A549 (cell line): Measurements from ENCODE around the gene PKP1. TPM values are rescaled to one million over a fixed set of nuclear protein-coding genes. Genes with fewer than 3 reads are reported as not detected.

ENCODE experiments used
- ATAC-seq, 2 experiments: fragments of 200-7000 bp in 1 of 2; fragments of >200 bp in 1 of 2; cut with Nextera tagmentation in 1 of 2; cut with Tn5 transposase in 1 of 2; 3 replicates each; pipeline versions ENCODE4 v1.8.0 to v1.9.1; 2018 to 2020; ENCODE audit warnings: mild to moderate bottlenecking in 1 of 2, moderate library complexity in 1 of 2
- CTCF ChIA-PET: fragments of 300-600 bp; sonication (Branson Sonifier 250); formaldehyde crosslinking; extraction: SDS; loops from one replicate; lab custom pipeline; 2021; ENCODE audit warnings: antibody characterized with exemption, inconsistent platforms; lab: Yijun Ruan, JAX
- POLR2A ChIA-PET: fragments of 350-600 bp; formaldehyde crosslinking; extraction: SDS; loops from one replicate; lab custom pipeline; 2021; ENCODE audit warnings: antibody characterized with exemption, inconsistent platforms; lab: Yijun Ruan, JAX
- DNase-seq, 2 experiments: peaks; one replicate each; pipeline versions ENCODE4 v3.0.0 to v3.0.0-alpha.2; 2011 to 2016; ENCODE audit warnings: low read depth in 1 of 2, low spot score in 1 of 2
- FAIRE-seq: peaks from 2 replicates; lab custom pipeline; 2011; peaks lifted over from hg19 to GRCh38; lab: Jason Lieb, UNC
- H3K27ac ChIP-seq, 2 experiments: fragments of >200 bp; sonication (Bioruptor Twin); formaldehyde crosslinking; 3 replicates each; pipeline ENCODE4 v1.5.1; 2016 to 2017
- H3K4me1 ChIP-seq: fragments of >200 bp; sonication (Bioruptor Twin); formaldehyde crosslinking; 3 replicates; pipeline ENCODE4 v1.6.1; 2016
- H3K4me2 ChIP-seq: fragments of >200 bp; sonication (Bioruptor Twin); formaldehyde crosslinking; 3 replicates; pipeline ENCODE4 v1.6.1; 2016
- H3K4me3 ChIP-seq: fragments of >200 bp; sonication (Bioruptor Twin); formaldehyde crosslinking; 3 replicates; pipeline ENCODE4 v1.5.1; 2016
- H3K9me3 ChIP-seq: fragments of >200 bp; sonication (Bioruptor Twin); formaldehyde crosslinking; 3 replicates; pipeline ENCODE4 v1.6.1; 2016
- CBX2 ChIP-seq: fragments of 200-600 bp; sonication (generic); IDR thresholded peaks from 2 replicates; pipeline ENCODE4 v1.6.1; 2016; ENCODE audit warnings: low read depth, mild to moderate bottlenecking, borderline replicate concordance
- CBX8 ChIP-seq: fragments of 200-600 bp; sonication (generic); IDR thresholded peaks from 2 replicates; pipeline ENCODE4 v1.6.1; 2016
- CEBPB ChIP-seq, 2 experiments: fragments of >200 bp in 1 of 2; sonication (Bioruptor Twin) in 1 of 2; formaldehyde crosslinking in 1 of 2; IDR thresholded peaks; 2 replicates each; pipeline ENCODE4 v1.6.1; 2012 to 2016
- CHD2 ChIP-seq: fragments of 150-350 bp; IDR thresholded peaks from 2 replicates; pipeline ENCODE4 v1.6.1; 2014; ENCODE audit warnings: low read length; ENCODE audit not compliant: partially characterized antibody
- CHD4 ChIP-seq: fragments of 200-600 bp; sonication (generic); IDR thresholded peaks from 2 replicates; pipeline ENCODE4 v1.6.1; 2016; ENCODE audit warnings: antibody characterized with exemption, mild to moderate bottlenecking, borderline replicate concordance
- CTCF ChIP-seq: fragments of >200 bp; sonication (Bioruptor Twin); formaldehyde crosslinking; IDR thresholded peaks from 3 replicates; pipeline ENCODE4 v1.5.1; 2016
- ESRRA ChIP-seq: fragments of 150-350 bp; IDR thresholded peaks from 2 replicates; pipeline ENCODE4 v1.6.1; 2014; ENCODE audit warnings: mild to moderate bottlenecking, low read length, borderline replicate concordance
- FOSL2 ChIP-seq, 2 experiments: fragments of 450-650 bp in 1 of 2; fragments of >200 bp in 1 of 2; sonication (Bioruptor Twin) in 1 of 2; formaldehyde crosslinking; IDR thresholded peaks; 2 replicates each; pipeline versions ENCODE4 v1.5.0 to v1.6.1; 2016 to 2020; ENCODE audit warnings: mild to moderate bottlenecking in 1 of 2, moderate library complexity in 1 of 2
- HDAC2 ChIP-seq: fragments of 200-600 bp; sonication (generic); IDR thresholded peaks from 2 replicates; pipeline ENCODE4 v1.6.1; 2016
- HOXB13 ChIP-seq: fragments of 250-450 bp; sonication (Bioruptor Pico); IDR thresholded peaks from 2 replicates; pipeline ENCODE4 v1.5.0; 2020; ENCODE audit warnings: low read depth, mild to moderate bottlenecking, moderate library complexity
- HOXB5 ChIP-seq: fragments of 250-450 bp; sonication (Bioruptor Pico); IDR thresholded peaks from 2 replicates; pipeline ENCODE4 v1.5.0; 2020; ENCODE audit warnings: mild to moderate bottlenecking, moderate library complexity
- JUN ChIP-seq, 2 experiments: fragments of >200 bp; sonication (Bioruptor Twin); formaldehyde crosslinking; IDR thresholded peaks; 2 replicates in 1 of 2; 3 replicates in 1 of 2; pipeline ENCODE4 v1.6.1; 2016 to 2017
- JUNB ChIP-seq: fragments of >200 bp; sonication (Bioruptor Twin); formaldehyde crosslinking; IDR thresholded peaks from 2 replicates; pipeline ENCODE4 v1.6.1; 2016
- KDM1A ChIP-seq: fragments of 200-600 bp; sonication (generic); IDR thresholded peaks from 2 replicates; pipeline ENCODE4 v1.6.1; 2016; ENCODE audit warnings: low read depth, mild to moderate bottlenecking
- KDM5A ChIP-seq: fragments of 200-600 bp; sonication (generic); IDR thresholded peaks from 2 replicates; pipeline ENCODE4 v1.6.1; 2016; ENCODE audit warnings: antibody characterized with exemption, mild to moderate bottlenecking
- MAX ChIP-seq: IDR thresholded peaks from 2 replicates; pipeline ENCODE4 v1.6.1; 2012
- NFE2L2 ChIP-seq: fragments of 150-350 bp; conservative IDR thresholded peaks from 2 replicates; pipeline ENCODE4 v1.6.1; 2014; ENCODE audit warnings: low read length
- POLR2A ChIP-seq: IDR thresholded peaks from 2 replicates; pipeline ENCODE4 v1.6.1; 2012; ENCODE audit warnings: mild to moderate bottlenecking, low read length
- RAD21 ChIP-seq, 2 experiments: fragments of >200 bp in 1 of 2; sonication (Bioruptor Twin) in 1 of 2; formaldehyde crosslinking in 1 of 2; IDR thresholded peaks in 1 of 2; conservative IDR thresholded peaks in 1 of 2; 2 replicates in 1 of 2; 3 replicates in 1 of 2; pipeline ENCODE4 v1.6.1; 2012 to 2018; ENCODE audit warnings: inconsistent platforms in 1 of 2
- RFX5 ChIP-seq: fragments of 450-650 bp; IDR thresholded peaks from 2 replicates; pipeline ENCODE4 v1.7.1; 2014; ENCODE audit warnings: antibody characterized with exemption, mild to moderate bottlenecking, moderate library complexity
- RNF2 ChIP-seq: fragments of 200-600 bp; sonication (generic); IDR thresholded peaks from 2 replicates; pipeline ENCODE4 v1.6.1; 2016; ENCODE audit warnings: low read depth, mild to moderate bottlenecking, antibody characterized with exemption, moderate library complexity, borderline replicate concordance
- SMC3 ChIP-seq: fragments of >200 bp; sonication (Bioruptor Twin); formaldehyde crosslinking; IDR thresholded peaks from 3 replicates; pipeline ENCODE4 v1.6.1; 2018; ENCODE audit warnings: inconsistent platforms
- SREBF2 ChIP-seq: fragments of 450-650 bp; IDR thresholded peaks from 2 replicates; pipeline ENCODE4 v1.6.1; 2014; ENCODE audit warnings: mild to moderate bottlenecking, moderate library complexity
- TP53 ChIP-seq: fragments of 250-450 bp; sonication (Bioruptor Pico); IDR thresholded peaks from 2 replicates; pipeline ENCODE4 v1.5.0; 2021; ENCODE audit warnings: mild to moderate bottlenecking, moderate library complexity
- USF2 ChIP-seq: fragments of 450-650 bp; IDR thresholded peaks from 2 replicates; pipeline ENCODE4 v1.6.1; 2014; ENCODE audit warnings: antibody characterized with exemption
- WGBS: methylation state at CpG from one replicate; pipeline ENCODE4 v1.1.6; 2017; ENCODE audit errors: missing lambda C conversion rate; 5-methylcytosine and 5-hydroxymethylcytosine counted together
- polyA plus RNA-seq, 4 experiments: library from polyadenylated mRNA; depleted of rRNA in 3 of 4; stranded (reverse); fragments of >200 nt; fragmentation: RNase III in 1 of 4; extraction: RNeasy Plus Mini Kit Qiagen cat#74134 plus additional on column Dnase treatment in 1 of 4; gene quantifications; 2 replicates in 3 of 4; 3 replicates in 1 of 4; pipeline ENCODE4 v1.2.3, GENCODE V29; 2011 to 2017
- TF ChIP-seq, protein P1 (sequence below): fragments of 250-450 bp; sonication (Bioruptor Pico); IDR thresholded peaks from 2 replicates; pipeline ENCODE4 v1.5.0; 2021; ENCODE audit warnings: mild to moderate bottlenecking, moderate library complexity, borderline replicate concordance
- TF ChIP-seq, protein P2 (sequence below): fragments of >200 bp; sonication (Bioruptor Twin); formaldehyde crosslinking; IDR thresholded peaks from 2 replicates; pipeline ENCODE4 v1.6.1; 2016
- TF ChIP-seq, protein P3 (sequence below): IDR thresholded peaks from 2 replicates; pipeline ENCODE4 v1.6.1; 2012; ENCODE audit warnings: low read depth, borderline replicate concordance
- TF ChIP-seq, protein P4 (sequence below): fragments of >200 bp; sonication (Bioruptor Twin); formaldehyde crosslinking; IDR thresholded peaks from 3 replicates; pipeline ENCODE4 v1.6.1; 2016

PKP1 gene
- polyA plus RNA-seq, 2 of the 4 experiments (the other 2 are of a cell fraction): not detected

GRCh38 chr1:201370500-201370899 lies 87.2 kb downstream of the PKP1 start (continued):
- TF ChIP-seq, protein P1, sequence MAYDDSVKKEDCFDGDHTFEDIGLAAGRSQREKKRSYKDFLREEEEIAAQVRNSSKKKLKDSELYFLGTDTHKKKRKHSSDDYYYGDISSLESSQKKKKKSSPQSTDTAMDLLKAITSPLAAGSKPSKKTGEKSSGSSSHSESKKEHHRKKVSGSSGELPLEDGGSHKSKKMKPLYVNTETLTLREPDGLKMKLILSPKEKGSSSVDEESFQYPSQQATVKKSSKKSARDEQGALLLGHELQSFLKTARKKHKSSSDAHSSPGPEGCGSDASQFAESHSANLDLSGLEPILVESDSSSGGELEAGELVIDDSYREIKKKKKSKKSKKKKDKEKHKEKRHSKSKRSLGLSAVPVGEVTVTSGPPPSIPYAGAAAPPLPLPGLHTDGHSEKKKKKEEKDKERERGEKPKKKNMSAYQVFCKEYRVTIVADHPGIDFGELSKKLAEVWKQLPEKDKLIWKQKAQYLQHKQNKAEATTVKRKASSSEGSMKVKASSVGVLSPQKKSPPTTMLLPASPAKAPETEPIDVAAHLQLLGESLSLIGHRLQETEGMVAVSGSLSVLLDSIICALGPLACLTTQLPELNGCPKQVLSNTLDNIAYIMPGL: no peak
- no peak for TF ChIP-seq CEBPB (IDR thresholded peaks at IDR 0.05)
- TF ChIP-seq JUN (IDR thresholded peaks at IDR 0.05): no peak
- no peak for TF ChIP-seq RNF2
- no peak for TF ChIP-seq RFX5
- no peak for TF ChIP-seq POLR2A
- no peak for TF ChIP-seq TP53 (CRISPR knock-in tag)
- no peak for TF ChIP-seq HOXB5 (CRISPR knock-in tag)

DNA sequence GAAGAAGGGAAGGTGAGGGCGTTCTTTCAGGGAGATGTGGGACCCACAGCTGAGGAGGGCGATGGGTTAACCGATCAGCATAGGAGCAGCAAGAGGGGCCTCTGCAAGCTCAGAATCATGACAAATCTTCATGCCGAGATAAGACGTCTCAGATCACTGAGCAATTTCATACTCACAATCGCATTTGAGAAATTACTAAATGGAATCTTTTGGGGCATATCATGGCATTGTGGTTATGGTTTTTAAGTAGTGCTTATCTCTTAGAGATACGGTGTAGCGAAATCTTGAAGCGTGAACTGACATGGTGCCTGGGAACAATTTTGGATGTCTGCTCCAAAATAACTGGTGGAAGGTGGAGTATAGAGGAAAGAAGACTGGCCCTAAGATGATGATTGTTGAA lies 88.0 kb downstream of the PKP1 start:
- no peak overlapping the region for H3K4me2 ChIP-seq
- ATAC-seq (no peak), FAIRE-seq (no peak), DNase-seq (no peak)
- ChIA-PET POLR2A (no interaction called here), CTCF (interaction anchor here (1.0 to 10.1 kb wide), 9 partner anchors 10 to 142 kb away, joined by 3 to 104 read pairs (median 8); no protein-coding TSS in a partner anchor)
- no peak overlapping the region for H3K27ac ChIP-seq
- 79% methylated on average over 9 of the region's 9 CpGs for WGBS
- no peak for TF ChIP-seq RNF2
- no peak for TF ChIP-seq KDM5A
- no peak for TF ChIP-seq MAX
- no peak for TF ChIP-seq HOXB5 (CRISPR knock-in tag)
- TF ChIP-seq TP53 (CRISPR knock-in tag): no peak
- TF ChIP-seq, protein P2, sequence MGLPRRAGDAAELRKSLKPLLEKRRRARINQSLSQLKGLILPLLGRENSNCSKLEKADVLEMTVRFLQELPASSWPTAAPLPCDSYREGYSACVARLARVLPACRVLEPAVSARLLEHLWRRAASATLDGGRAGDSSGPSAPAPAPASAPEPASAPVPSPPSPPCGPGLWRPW: no peak
- TF ChIP-seq, protein P3, sequence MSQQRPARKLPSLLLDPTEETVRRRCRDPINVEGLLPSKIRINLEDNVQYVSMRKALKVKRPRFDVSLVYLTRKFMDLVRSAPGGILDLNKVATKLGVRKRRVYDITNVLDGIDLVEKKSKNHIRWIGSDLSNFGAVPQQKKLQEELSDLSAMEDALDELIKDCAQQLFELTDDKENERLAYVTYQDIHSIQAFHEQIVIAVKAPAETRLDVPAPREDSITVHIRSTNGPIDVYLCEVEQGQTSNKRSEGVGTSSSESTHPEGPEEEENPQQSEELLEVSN: no peak
- TF ChIP-seq NFE2L2: no peak
- no peak for TF ChIP-seq HDAC2
- no peak for TF ChIP-seq SREBF2
- no peak for TF ChIP-seq JUNB
- TF ChIP-seq CHD4: no peak
- no peak for TF ChIP-seq KDM1A
- TF ChIP-seq HOXB13: no peak
- TF ChIP-seq ESRRA: no peak
- TF ChIP-seq RAD21 (conservative IDR thresholded peaks at IDR 0.05 in 1 of 2, IDR thresholded peaks at IDR 0.05 in 1 of 2): no peak
- TF ChIP-seq USF2: no peak
- TF ChIP-seq SMC3: no peak
- TF ChIP-seq RFX5: no peak
- H3K4me1 ChIP-seq: no peaks in the 10 kb centered on the region
- H3K4me3 ChIP-seq: no peak overlapping the region
- H3K9me3 ChIP-seq: no peaks in the 10 kb centered on the region

DNA sequence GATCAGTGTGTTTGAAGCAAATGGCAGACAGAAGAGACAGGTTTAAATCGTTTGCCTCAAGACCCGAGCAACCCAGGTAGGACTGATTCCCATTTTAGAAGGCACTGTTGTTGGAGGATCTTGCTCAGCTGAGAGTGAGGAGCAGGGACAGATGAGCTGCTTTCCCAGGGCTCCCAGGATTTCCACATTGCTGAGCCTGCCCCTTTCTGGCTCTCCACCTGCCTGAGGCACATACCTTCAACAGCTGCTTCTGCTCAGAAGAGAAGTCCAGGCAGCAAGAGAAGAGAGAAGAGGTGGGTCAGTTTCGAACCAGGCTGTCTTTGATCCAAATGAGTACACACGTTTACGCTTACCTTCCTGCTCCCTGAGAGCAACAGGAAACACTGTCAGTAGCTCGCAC lies 88.5 kb downstream of the PKP1 start:
- 71% methylated on average over 6 of the region's 6 CpGs for WGBS
- Histone ChIP-seq H3K4me2 (no peak overlapping the region), H3K9me3 (no peaks in the 10 kb centered on the region), H3K4me1 (no peaks in the 10 kb centered on the region), H3K27ac (no peak overlapping the region), H3K4me3 (no peak overlapping the region)
- ATAC-seq (no peak), FAIRE-seq (no peak), DNase-seq (no peak)
- ChIA-PET CTCF (interaction anchor here (1.0 to 10.1 kb wide), 10 partner anchors 10 to 142 kb away, joined by 3 to 104 read pairs (median 6); no protein-coding TSS in a partner anchor), POLR2A (no interaction called here)
- TF ChIP-seq TP53 (CRISPR knock-in tag) (no peak), CHD2 (no peak), FOSL2 (IDR thresholded peaks at IDR 0.05) (no peak), FOSL2 (CRISPR knock-in tag; IDR thresholded peaks at IDR 0.05) (no peak), CBX2 (no peak), CBX8 (no peak), CTCF (no peak)
- TF ChIP-seq, protein P4, sequence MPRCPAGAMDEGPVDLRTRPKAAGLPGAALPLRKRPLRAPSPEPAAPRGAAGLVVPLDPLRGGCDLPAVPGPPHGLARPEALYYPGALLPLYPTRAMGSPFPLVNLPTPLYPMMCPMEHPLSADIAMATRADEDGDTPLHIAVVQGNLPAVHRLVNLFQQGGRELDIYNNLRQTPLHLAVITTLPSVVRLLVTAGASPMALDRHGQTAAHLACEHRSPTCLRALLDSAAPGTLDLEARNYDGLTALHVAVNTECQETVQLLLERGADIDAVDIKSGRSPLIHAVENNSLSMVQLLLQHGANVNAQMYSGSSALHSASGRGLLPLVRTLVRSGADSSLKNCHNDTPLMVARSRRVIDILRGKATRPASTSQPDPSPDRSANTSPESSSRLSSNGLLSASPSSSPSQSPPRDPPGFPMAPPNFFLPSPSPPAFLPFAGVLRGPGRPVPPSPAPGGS: no peak
- TF ChIP-seq, protein P1: no peak
